ENCODE measurements around the gene FNIP1. TPM values are rescaled to one million over a fixed set of nuclear protein-coding genes. Genes with fewer than 3 reads are reported as not detected.

The FNIP1 gene
- total and polyA plus RNA-seq, 9 of the 15 experiments (the other 6 are each of a cell fraction or from before 2014, with no cell fraction given): 5.0 to 32.8 (median 18.4) TPM

DNA sequence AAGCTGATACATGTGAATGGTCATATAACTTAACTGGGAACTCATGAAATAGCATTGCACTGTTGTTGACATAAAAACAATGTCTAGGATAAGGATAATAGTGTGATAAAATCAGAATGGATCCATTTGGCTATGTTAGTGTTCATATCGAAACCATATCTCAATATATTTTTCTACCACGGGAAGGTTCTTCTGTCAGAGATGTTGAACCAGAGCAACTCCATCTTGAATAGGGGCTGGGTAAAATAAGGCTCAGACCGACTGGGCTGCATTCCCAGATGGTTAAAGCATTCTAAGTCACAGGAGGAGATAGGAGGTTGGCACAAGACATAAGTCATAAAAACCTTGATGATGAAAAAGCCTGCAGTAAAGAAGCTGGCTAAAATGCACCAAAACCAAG, 56.3 kb downstream of the FNIP1 start:
- no TSS peak for BruUV-seq (replicated peaks)
- FAIRE-seq: no peak
- Histone ChIP-seq H4K20me1 (replicated peaks; ENCODE audit: control insufficient read depth, insufficient read depth, low read length) (no peaks in the 10 kb centered on the region), H3K4me2 (ENCODE audit: insufficient read depth, low read length) (no peak overlapping the region), H3K9ac (ENCODE audit: insufficient read depth in 1 of 2, low read depth in 2 of 2, low read length in 2 of 2) (no peak overlapping the region), H3K27ac (ENCODE audit: extremely low read depth, low read depth, low read length) (no peak overlapping the region), H3K9me3 (replicated peaks; ENCODE audit: control insufficient read depth, insufficient read depth, low read depth, low read length) (no peaks in the 10 kb centered on the region; the same call in none of the 2 replicates), H3K9me1 (ENCODE audit: control insufficient read depth, insufficient read depth, low read length) (no peaks in the 10 kb centered on the region), H3K79me2 (ENCODE audit: control insufficient read depth, insufficient read depth, low read length) (peaks cover 71% of the 10 kb centered on the region), H3K4me3 (no peak overlapping the region), H3K27me3 (ENCODE audit: control insufficient read depth in 2 of 2, insufficient read depth in 2 of 2, low read length in 2 of 2) (no peaks in the 10 kb centered on the region), H3K36me3 (ENCODE audit: control insufficient read depth, insufficient read depth, low read length) (peaks cover 79% of the 10 kb centered on the region), H2AFZ (ENCODE audit: low read depth, low read length) (no peak overlapping the region), H3K4me1 (replicated peaks in 1 of 2; ENCODE audit: control insufficient read depth in 2 of 2, insufficient read depth in 2 of 2, low read length in 2 of 2) (peaks cover 4 to 12% of the 10 kb centered on the region in 2 experiments; a peak in 3 of 5 replicates)
- 93% methylated on average over 3 of the region's 3 CpGs for WGBS (ENCODE audit: insufficient coverage, low coverage, missing lambda C conversion rate)
- in situ Hi-C loops (cut with MboI) (no loop called here), intact Hi-C loops (cut with micrococcal nuclease) (no loop called here)
- ChIA-PET POLR2A (no interaction called here), CTCF (ENCODE audit: low intra/inter-chr PET ratio) (no interaction called here)
- DNase-seq (ENCODE audit: extremely low read depth in 1 of 4, low spot score in 3 of 4): no peak
- ATAC-seq: no peak
- TF ChIP-seq ILK (tag; IDR thresholded peaks at IDR 0.05; ENCODE audit: borderline replicate concordance, low read depth) (peak; percentile 17; the same call in 1 of the 2 replicates), BACH1 (tag; IDR thresholded peaks at IDR 0.05) (0 out of 2 replicates have a peak, but pooled peaks have one; percentile 25), RBBP5 (IDR thresholded peaks at IDR 0.05; ENCODE audit: borderline replicate concordance, insufficient read depth, low read length, poor library complexity, severe bottlenecking) (no peak), NFIC (IDR thresholded peaks at IDR 0.05) (no peak), ZNF140 (CRISPR knock-in tag; IDR thresholded peaks at IDR 0.05) (0 out of 2 replicates have a peak, but pooled peaks have one; percentile 18), ZNF431 (CRISPR knock-in tag; IDR thresholded peaks at IDR 0.05) (no peak), NR2C1 (IDR thresholded peaks at IDR 0.05) (no peak), NR2C1 (tag; IDR thresholded peaks at IDR 0.05) (0 out of 2 replicates have a peak, but pooled peaks have one; percentile 18), LEF1 (IDR thresholded peaks at IDR 0.05) (no peak), MXI1 (IDR thresholded peaks at IDR 0.05; ENCODE audit: low read depth, low read length) (no peak), RCOR1 (IDR thresholded peaks at IDR 0.05; ENCODE audit: borderline replicate concordance in 1 of 2, low read depth in 2 of 2, low read length in 2 of 2) (no peak), PTRF (tag; IDR thresholded peaks at IDR 0.05) (0 out of 2 replicates have a peak, but pooled peaks have one; percentile 50), NFATC3 (IDR thresholded peaks at IDR 0.05) (no peak), ZNF311 (CRISPR knock-in tag; IDR thresholded peaks at IDR 0.05) (peak; percentile 80), DMBX1 (CRISPR knock-in tag; IDR thresholded peaks at IDR 0.05; ENCODE audit: borderline replicate concordance) (peak; percentile 82), TAF9B (IDR thresholded peaks at IDR 0.05; ENCODE audit: partially characterized antibody) (no peak), MECOM (CRISPR knock-in tag; IDR thresholded peaks at IDR 0.05) (peak; percentile 73; the same call in 1 of the 2 replicates), POLR2AphosphoS5 (IDR thresholded peaks at IDR 0.05; ENCODE audit: control insufficient read depth, insufficient read depth, low read depth, low read length) (no peak), CXXC5 (CRISPR knock-in tag; IDR thresholded peaks at IDR 0.05) (0 out of 2 replicates have a peak, but pooled peaks have one; percentile 40), ZNF324 (CRISPR knock-in tag; IDR thresholded peaks at IDR 0.05) (no peak), PHTF2 (CRISPR knock-in tag; IDR thresholded peaks at IDR 0.05) (no peak), HDAC6 (IDR thresholded peaks at IDR 0.05; ENCODE audit: low read depth, low read length) (no peak), TARDBP (IDR thresholded peaks at IDR 0.05) (no peak), ZNF23 (CRISPR knock-in tag; IDR thresholded peaks at IDR 0.05) (0 out of 2 replicates have a peak, but pooled peaks have one; percentile 9), MTA1 (IDR thresholded peaks at IDR 0.05; ENCODE audit: borderline replicate concordance) (no peak), ZNF668 (CRISPR knock-in tag; IDR thresholded peaks at IDR 0.05) (peak; percentile 70; the same call in 1 of the 2 replicates)

Measured in K562 (cell line).